Heart left ventricle (tissue), 16 donors: ENCODE measurements around the gene CDS1. TPM values are rescaled to one million over a fixed set of nuclear protein-coding genes. Genes with fewer than 3 reads are reported as not detected.

Experiments used
- ATAC-seq, 4 donors: fragments of 200-7000 bp; cut with Tn5 transposase; one replicate each; pipeline ENCODE4 v1.9.1; 2020 to 2022; ENCODE audit warnings: moderate library complexity in 4 of 4, mild to moderate bottlenecking in 3 of 4, moderate number of reproducible peaks in 1 of 4
- DNase-seq, 5 donors: peaks; one replicate each; pipeline ENCODE4 v3.0.0-alpha.2; 2020
- H3K27ac ChIP-seq, 12 donors: fragments of 200-600 bp; sonication (generic) in 4 of 12; one replicate each; pipeline versions ENCODE4 v1.5.0 to v1.8.0; 2016 to 2022; ENCODE audit warnings: mild to moderate bottlenecking in 2 of 12
- H3K27me3 ChIP-seq, 9 donors: fragments of 200-600 bp; sonication (generic) in 2 of 9; one replicate each; pipeline versions ENCODE4 v1.5.1 to v1.8.0; 2016 to 2022; ENCODE audit warnings: mild to moderate bottlenecking in 3 of 9
- H3K36me3 ChIP-seq, 9 donors: fragments of 200-600 bp; sonication (generic) in 2 of 9; one replicate each; pipeline versions ENCODE4 v1.5.0 to v1.8.0; 2018 to 2022; ENCODE audit warnings: mild to moderate bottlenecking in 2 of 9
- H3K4me1 ChIP-seq, 12 donors: fragments of 200-600 bp; sonication (generic) in 4 of 12; one replicate each; pipeline versions ENCODE4 v1.5.0 to v1.8.0; 2016 to 2022; ENCODE audit warnings: mild to moderate bottlenecking in 3 of 12
- H3K4me3 ChIP-seq, 12 donors: fragments of 200-600 bp; sonication (generic) in 4 of 12; one replicate each; pipeline versions ENCODE4 v1.5.0 to v1.8.0; 2017 to 2022; ENCODE audit warnings: mild to moderate bottlenecking in 9 of 12, moderate library complexity in 4 of 12
- H3K9me3 ChIP-seq, 12 donors: fragments of 200-600 bp; sonication (generic) in 4 of 12; one replicate each; pipeline versions ENCODE4 v1.5.0 to v1.8.0; 2016 to 2022; ENCODE audit warnings: mild to moderate bottlenecking in 1 of 12
- POLR2A ChIP-seq, 2 donors: fragments of 450-650 bp; IDR thresholded peaks; one replicate each; pipeline ENCODE4 v1.6.1; 2017; ENCODE audit warnings: antibody characterized with exemption in 2 of 2, mild to moderate bottlenecking in 2 of 2, moderate library complexity in 2 of 2
- WGBS, 4 donors: extraction: QIAGEN DNeasy Blood & Tissue Kit in 2 of 4; methylation state at CpG; one replicate each; pipeline versions ENCODE4 v1.1.5 to v1.1.7; 2013 to 2018; 5-methylcytosine and 5-hydroxymethylcytosine counted together
- intact Hi-C, 10 donors: fragments of 100-400 bp; cut with DNase I; formaldehyde crosslinking; loops; one replicate each; pipeline versions ENCODE4 v1.11.1 to v1.14.2; 2022
- polyA plus RNA-seq, 2 donors: library from polyadenylated mRNA; stranded (reverse); fragments of 200-250 nt; gene quantifications; one replicate each; pipeline ENCODE4 v1.2.3, GENCODE V29; 2013
- total RNA-seq, 9 donors: library from RNA; depleted of rRNA in 2 of 9; stranded (reverse); fragments of >200 nt in 2 of 9; fragmentation: NEBNext Ultra II Directional in 3 of 9; extraction: Animal tissue kit (Norgen Biotek cat#: 25700) in 3 of 9; gene quantifications; one replicate each; pipeline versions ENCODE4 v1.1.0 to v1.2.4, GENCODE V29; 2016 to 2023
- TF ChIP-seq, protein P1 (sequence below), 12 donors: fragments of 200-600 bp; sonication (generic) in 4 of 12; IDR thresholded peaks; one replicate each; pipeline versions ENCODE4 v1.5.0 to v1.8.0; 2018 to 2022; ENCODE audit warnings: antibody characterized with exemption in 12 of 12, mild to moderate bottlenecking in 5 of 12
- donor health status: ischemic (EF 13 %, LVEDD 7.1; RV severe dilation, severe dysfunction).
- donor health status: healthy with polysubstance abuse.
- donor health status: DM: no; HTN: yes; CAD: no.
- donor health status: DM: no; HTN: no; CAD: no.
- donor health status: ischemic (EF 25% LVEDD 6.9; RV normal size, moderate dysfunction).
- donor health status: ischemic (EF 25% LVEDD 5.7; RV mildly dilated, moderate dysfunction).
- donor health status: healthy.
- donor health status: DM: yes; HTN: yes; CAD: no.
- donor health status: ischemic (EF 35%, LVEDD 5.7; RV mildly dilated, moderate dysfunction).
- donor health status: nonischemic (EF 11% LVEDD 7.7; RV severe dilation, severe dysfunction).
- donor health status: DM: yes; HTN: yes; CAD: no.
- donor health status: PGD.
- donor health status: ischemic (EF 29% LVEDD 5.4; RV normal size, mild dysfunction).
- donor health status: nonischemic (EF 23%, LVEDD 6.1; RV moderate dilation, normal function).

The CDS1 gene
- total and polyA plus RNA-seq, 11 donors: 0.15 to 1.7 (median 0.44) TPM

DNA sequence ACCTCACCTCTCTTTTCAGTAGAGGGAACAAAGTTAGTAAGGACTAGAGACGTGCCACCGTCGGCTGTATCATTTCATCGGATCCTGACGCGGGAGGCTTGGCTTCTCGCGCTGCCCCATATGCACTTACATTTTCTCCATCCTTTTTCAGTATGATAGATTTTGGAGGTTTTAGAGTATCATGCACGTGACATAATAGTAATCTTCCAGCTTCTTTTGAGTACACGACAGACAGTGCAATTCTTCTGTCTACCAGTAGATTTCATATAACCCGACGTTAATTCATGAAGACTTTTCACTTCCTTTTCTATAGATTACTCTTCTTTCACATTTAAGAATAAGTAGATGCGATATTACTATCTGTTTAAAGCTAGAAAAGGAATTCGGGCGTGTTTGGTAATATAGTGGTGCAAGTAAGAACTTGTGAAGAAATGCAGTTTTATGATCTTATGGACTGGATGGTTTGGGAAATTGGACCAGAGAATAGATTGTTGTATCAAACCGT is 1.0 kb downstream of the CDS1 start:
- WGBS, 4 donors: 10 to 20% (median 17%) methylated on average over 16 of the region's 16 CpGs
- Histone ChIP-seq H3K4me3 (peak overlapping the region; percentile 50 to 83 (median 77)), H3K27me3 (peaks cover 0 to 41% (median 13%) of the 10 kb centered on the region in 9 donors), H3K27ac (peak overlapping the region in 5 of 12 donors; percentile 53 to 83 (median 58)), H3K4me1 (peaks cover 0 to 19% (median 9%) of the 10 kb centered on the region in 12 donors), H3K9me3 (peaks cover 0 to 10% (median 0%) of the 10 kb centered on the region in 12 donors), H3K36me3 (no peaks in the 10 kb centered on the region)
- ATAC-seq (no peak), DNase-seq (peak in 1 of 5 donors; percentile 20)
- intact Hi-C loops: loop anchor here in 2 of 10 donors (5.0 to 10.0 kb wide), 3 partner anchors 91 to 381 kb away; partner anchors contain the start of gene WDFY3 (in 1 of the 2)
- TF ChIP-seq, protein P1, sequence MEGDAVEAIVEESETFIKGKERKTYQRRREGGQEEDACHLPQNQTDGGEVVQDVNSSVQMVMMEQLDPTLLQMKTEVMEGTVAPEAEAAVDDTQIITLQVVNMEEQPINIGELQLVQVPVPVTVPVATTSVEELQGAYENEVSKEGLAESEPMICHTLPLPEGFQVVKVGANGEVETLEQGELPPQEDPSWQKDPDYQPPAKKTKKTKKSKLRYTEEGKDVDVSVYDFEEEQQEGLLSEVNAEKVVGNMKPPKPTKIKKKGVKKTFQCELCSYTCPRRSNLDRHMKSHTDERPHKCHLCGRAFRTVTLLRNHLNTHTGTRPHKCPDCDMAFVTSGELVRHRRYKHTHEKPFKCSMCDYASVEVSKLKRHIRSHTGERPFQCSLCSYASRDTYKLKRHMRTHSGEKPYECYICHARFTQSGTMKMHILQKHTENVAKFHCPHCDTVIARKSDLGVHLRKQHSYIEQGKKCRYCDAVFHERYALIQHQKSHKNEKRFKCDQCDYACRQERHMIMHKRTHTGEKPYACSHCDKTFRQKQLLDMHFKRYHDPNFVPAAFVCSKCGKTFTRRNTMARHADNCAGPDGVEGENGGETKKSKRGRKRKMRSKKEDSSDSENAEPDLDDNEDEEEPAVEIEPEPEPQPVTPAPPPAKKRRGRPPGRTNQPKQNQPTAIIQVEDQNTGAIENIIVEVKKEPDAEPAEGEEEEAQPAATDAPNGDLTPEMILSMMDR (IDR thresholded peaks at IDR 0.05): peak in 1 of 12 donors; percentile 6
- no peak for TF ChIP-seq POLR2A (IDR thresholded peaks at IDR 0.05)

DNA sequence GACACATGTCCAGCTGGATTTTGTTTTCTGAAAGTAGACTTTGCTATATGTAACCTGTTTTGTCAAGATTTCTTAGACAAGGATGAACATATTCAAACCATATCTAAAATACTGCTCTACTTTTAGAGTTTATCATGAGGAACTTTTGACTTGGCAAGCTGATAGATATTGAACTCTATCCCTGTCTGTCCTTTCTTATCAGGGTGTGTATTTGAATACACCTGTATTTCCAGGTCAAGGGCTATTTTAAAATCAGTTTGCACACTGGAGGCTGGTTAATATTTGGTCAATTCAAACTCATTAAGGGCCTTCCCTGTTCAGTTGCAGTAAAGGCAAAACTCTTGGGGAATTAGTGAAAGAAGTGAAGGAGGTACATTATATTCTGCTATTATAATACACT is 2.3 kb downstream of the CDS1 start:
- Histone ChIP-seq H3K4me1 (peaks cover 0 to 19% (median 9%) of the 10 kb centered on the region in 12 donors), H3K9me3 (peaks cover 0 to 10% (median 0%) of the 10 kb centered on the region in 12 donors), H3K4me3 (no peak overlapping the region), H3K36me3 (no peaks in the 10 kb centered on the region), H3K27me3 (peaks cover 0 to 41% (median 13%) of the 10 kb centered on the region in 9 donors), H3K27ac (no peak overlapping the region)
- intact Hi-C loops: loop anchor here in 1 of 10 donors (10.0 kb wide), 2 partner anchors 90 to 380 kb away; partner anchors contain the start of gene WDFY3
- TF ChIP-seq, protein P1 (IDR thresholded peaks at IDR 0.05): no peak
- TF ChIP-seq POLR2A (IDR thresholded peaks at IDR 0.05): no peak
- no peak for ATAC-seq
- no peak for DNase-seq

DNA sequence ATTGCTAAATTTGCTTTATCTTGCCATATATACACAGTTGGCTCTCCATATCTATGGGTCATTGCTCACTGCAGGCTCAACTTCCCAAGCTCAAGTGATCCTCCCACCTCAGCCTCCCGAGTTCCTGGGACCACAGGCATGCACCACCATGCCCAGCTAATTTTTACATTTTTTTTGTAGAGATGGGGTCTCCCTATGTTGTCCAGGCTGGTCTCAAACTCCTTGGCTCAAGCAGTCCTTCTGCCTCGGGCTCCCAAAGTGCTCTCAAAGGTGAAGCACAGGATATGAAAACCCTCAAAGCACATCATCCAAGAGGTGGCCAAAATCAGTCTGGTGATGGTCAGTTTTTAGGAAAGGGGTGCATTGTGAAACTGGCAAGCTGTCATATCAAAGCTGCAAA is 11.8 kb downstream of the CDS1 start:
- ATAC-seq: no peak
- intact Hi-C loops: no loop called here

DNA sequence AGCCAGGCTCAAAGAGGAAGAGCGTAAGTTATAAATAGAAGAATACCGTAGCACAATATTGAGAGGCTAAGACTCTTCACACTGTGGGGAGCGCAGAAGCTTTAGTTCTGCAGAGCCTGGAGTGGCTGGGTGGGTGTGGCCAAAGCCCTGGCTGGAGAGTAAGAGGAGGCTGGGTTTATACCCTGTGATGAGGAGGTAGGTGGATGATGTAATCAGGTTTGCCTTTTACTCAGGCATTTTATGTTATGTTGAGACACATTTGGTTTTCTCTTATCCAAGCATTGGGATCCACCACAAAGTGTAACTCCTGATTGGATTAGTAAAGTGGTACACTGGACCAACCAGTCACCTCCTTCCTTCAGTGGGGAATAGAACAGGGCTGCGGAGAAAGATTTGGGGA is 13.9 kb downstream of the CDS1 start:
- no peaks in the 10 kb centered on the region for H3K9me3 ChIP-seq
- H3K27ac ChIP-seq: no peak overlapping the region
- intact Hi-C loops: no loop called here
- H3K27me3 ChIP-seq: peaks cover 0 to 20% (median 0%) of the 10 kb centered on the region in 9 donors
- H3K36me3 ChIP-seq: no peaks in the 10 kb centered on the region
- TF ChIP-seq POLR2A (IDR thresholded peaks at IDR 0.05): no peak
- TF ChIP-seq, protein P1 (IDR thresholded peaks at IDR 0.05): no peak
- DNase-seq (no peak), ATAC-seq (peak in 2 of 4 donors; percentile 56 to 78)
- H3K4me3 ChIP-seq: no peak overlapping the region
- 68 to 79% (median 77%) methylated on average over 4 of the region's 4 CpGs for WGBS, 4 donors
- H3K4me1 ChIP-seq: no peaks in the 10 kb centered on the region

More for the DNA sequence above, 11.8 kb downstream of the CDS1 start:
- TF ChIP-seq POLR2A (IDR thresholded peaks at IDR 0.05): no peak
- TF ChIP-seq, protein P1 (IDR thresholded peaks at IDR 0.05): no peak
- Histone ChIP-seq H3K4me1 (no peaks in the 10 kb centered on the region), H3K27ac (no peak overlapping the region), H3K27me3 (peaks cover 0 to 20% (median 0%) of the 10 kb centered on the region in 9 donors), H3K36me3 (no peaks in the 10 kb centered on the region), H3K9me3 (no peaks in the 10 kb centered on the region), H3K4me3 (no peak overlapping the region)
- 60 to 78% (median 66%) methylated on average over 2 of the region's 2 CpGs for WGBS, 4 donors
- no peak for DNase-seq
